ENCODE measurements around the gene SLC44A1.

DNA sequence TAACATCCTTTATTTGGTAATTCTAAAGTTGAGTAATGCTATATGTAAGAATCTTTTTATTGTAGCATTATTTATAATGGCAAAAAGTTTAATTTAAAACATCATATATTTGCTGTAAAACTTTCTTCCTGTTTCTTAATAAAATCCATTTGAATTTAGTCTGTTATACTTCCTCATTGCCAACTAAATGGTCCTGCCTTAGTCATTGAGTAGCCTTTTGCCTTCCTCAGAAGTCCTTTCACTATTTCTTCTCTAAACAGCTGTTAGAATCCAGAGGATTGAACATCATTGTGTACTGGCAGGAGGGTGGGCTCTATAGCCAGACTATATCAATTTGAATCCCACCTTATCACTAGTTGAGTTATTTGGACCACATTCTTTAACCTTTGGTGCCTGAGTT, 11.0 kb downstream of the SLC44A1 start:
- TF ChIP-seq, protein P1, sequence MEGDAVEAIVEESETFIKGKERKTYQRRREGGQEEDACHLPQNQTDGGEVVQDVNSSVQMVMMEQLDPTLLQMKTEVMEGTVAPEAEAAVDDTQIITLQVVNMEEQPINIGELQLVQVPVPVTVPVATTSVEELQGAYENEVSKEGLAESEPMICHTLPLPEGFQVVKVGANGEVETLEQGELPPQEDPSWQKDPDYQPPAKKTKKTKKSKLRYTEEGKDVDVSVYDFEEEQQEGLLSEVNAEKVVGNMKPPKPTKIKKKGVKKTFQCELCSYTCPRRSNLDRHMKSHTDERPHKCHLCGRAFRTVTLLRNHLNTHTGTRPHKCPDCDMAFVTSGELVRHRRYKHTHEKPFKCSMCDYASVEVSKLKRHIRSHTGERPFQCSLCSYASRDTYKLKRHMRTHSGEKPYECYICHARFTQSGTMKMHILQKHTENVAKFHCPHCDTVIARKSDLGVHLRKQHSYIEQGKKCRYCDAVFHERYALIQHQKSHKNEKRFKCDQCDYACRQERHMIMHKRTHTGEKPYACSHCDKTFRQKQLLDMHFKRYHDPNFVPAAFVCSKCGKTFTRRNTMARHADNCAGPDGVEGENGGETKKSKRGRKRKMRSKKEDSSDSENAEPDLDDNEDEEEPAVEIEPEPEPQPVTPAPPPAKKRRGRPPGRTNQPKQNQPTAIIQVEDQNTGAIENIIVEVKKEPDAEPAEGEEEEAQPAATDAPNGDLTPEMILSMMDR (conservative IDR thresholded peaks at IDR 0.05; ENCODE audit: low read length) = no peak
- TF ChIP-seq EZH2phosphoT487 (IDR thresholded peaks at IDR 0.05; ENCODE audit: borderline replicate concordance, low read depth, low read length) = no peak

Measured in OCI-LY7 (cell line).